Astrocyte (in vitro differentiated cells and primary cell): Measurements from ENCODE around the gene GSG1L.

ENCODE experiments used
- EZH2 ChIP-seq: IDR thresholded peaks from 2 replicates; pipeline ENCODE4 v1.6.1; 2012; ENCODE audit warnings: mild to moderate bottlenecking, low read length, inconsistent platforms; ENCODE audit not compliant: insufficient read depth
- TF ChIP-seq, protein P1 (sequence below): IDR thresholded peaks from 2 replicates; pipeline ENCODE4 v1.5.1; 2011; ENCODE audit warnings: low read depth, mild to moderate bottlenecking, inconsistent platforms, low read length, moderate library complexity; ENCODE audit not compliant: insufficient read depth

DNA sequence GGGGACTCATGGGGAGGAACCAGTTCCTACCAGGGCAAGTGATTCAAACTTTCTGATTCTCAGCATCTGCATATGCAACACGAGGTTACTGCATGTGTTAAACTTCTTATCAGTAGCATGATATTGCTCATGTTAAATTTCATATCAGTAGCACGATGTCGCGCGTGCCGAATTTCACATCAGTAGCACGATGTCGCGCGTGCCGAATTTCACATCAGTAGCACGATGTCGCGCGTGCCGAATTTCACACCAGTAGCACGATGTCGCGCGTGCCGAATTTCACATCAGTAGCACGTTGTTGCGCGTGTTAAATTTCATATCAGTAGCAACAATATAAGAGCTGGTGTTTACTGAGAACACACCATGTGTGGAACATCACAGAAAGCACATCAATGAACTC lies 221.6 kb downstream of the GSG1L start:
- TF ChIP-seq, protein P1, sequence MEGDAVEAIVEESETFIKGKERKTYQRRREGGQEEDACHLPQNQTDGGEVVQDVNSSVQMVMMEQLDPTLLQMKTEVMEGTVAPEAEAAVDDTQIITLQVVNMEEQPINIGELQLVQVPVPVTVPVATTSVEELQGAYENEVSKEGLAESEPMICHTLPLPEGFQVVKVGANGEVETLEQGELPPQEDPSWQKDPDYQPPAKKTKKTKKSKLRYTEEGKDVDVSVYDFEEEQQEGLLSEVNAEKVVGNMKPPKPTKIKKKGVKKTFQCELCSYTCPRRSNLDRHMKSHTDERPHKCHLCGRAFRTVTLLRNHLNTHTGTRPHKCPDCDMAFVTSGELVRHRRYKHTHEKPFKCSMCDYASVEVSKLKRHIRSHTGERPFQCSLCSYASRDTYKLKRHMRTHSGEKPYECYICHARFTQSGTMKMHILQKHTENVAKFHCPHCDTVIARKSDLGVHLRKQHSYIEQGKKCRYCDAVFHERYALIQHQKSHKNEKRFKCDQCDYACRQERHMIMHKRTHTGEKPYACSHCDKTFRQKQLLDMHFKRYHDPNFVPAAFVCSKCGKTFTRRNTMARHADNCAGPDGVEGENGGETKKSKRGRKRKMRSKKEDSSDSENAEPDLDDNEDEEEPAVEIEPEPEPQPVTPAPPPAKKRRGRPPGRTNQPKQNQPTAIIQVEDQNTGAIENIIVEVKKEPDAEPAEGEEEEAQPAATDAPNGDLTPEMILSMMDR, result no peak
- no peak for TF ChIP-seq EZH2
